ES-I3 (cell line): ENCODE measurements around the gene GGTA1.

Source experiments
- H3K36me3 ChIP-seq: 2 replicates; pipeline ENCODE4 v1.6.1; 2013; ENCODE audit warnings: mild to moderate bottlenecking, low read length, control low read depth, moderate library complexity; ENCODE audit not compliant: insufficient read depth
- H3K4me1 ChIP-seq: 2 replicates; pipeline ENCODE4 v1.6.1; 2013; ENCODE audit warnings: mild to moderate bottlenecking, control low read depth, low read length; ENCODE audit not compliant: insufficient read depth
- H3K9ac ChIP-seq: 2 replicates; pipeline ENCODE4 v1.6.1; 2013; ENCODE audit warnings: low read depth, mild to moderate bottlenecking, low read length, moderate library complexity
- H3K9me3 ChIP-seq: 2 replicates; pipeline ENCODE4 v1.6.1; 2013; ENCODE audit warnings: mild to moderate bottlenecking, low read length, moderate library complexity; ENCODE audit not compliant: control insufficient read depth, insufficient read depth

GGTA1 gene

GRCh38 chr9:121485623-121486022, 14.0 kb downstream of the GGTA1 start:
- Histone ChIP-seq H3K9ac (no peak overlapping the region), H3K9me3 (no peaks in the 10 kb centered on the region), H3K4me1 (no peaks in the 10 kb centered on the region)

DNA sequence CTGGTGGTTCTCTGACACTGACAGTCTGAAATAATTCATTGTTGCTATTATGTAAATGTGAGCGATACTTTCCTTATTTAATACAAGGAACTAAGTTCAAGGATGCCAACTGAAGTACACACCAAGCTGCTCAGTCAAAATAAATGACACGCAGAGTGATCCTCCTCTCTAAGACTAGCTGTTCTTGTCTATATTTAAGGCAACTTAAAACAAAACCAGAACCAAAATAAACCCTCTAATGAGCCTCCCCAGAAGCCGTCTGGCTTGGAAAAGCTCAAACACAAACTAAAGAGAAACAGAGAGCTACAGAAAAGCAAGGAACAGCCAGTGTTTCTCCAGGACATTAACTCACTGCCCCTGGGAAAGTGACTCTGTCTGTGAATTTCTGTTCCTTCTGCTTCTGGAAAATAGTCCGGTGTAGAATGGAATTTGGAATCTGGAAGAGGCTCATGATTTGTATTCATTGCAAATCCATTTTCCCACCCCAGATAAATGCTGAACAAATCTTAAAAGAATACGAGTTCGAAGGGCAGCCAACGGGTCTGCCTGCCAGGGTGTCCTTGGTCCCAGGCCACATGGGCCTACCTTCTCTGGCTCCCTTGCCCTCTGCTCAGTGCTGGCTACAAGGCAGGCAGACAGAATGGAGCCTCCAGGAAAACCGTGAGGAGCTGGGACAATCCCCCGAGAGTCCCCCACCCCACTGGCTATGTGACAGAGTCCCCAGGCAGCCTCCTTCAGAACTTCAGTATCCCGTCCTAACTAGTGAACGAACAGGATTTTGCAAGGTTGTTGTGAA, 14.8 kb downstream of the GGTA1 start:
- Histone ChIP-seq H3K36me3 (no peaks in the 10 kb centered on the region), H3K4me1 (no peaks in the 10 kb centered on the region), H3K9me3 (no peaks in the 10 kb centered on the region), H3K9ac (no peak overlapping the region)

More at GRCh38 chr9:121485623-121486022, 14.0 kb downstream of the GGTA1 start:
- no peaks in the 10 kb centered on the region for H3K36me3 ChIP-seq

- peaks cover 6% of the 10 kb centered on the region; the same call in 1 of the 2 replicates for H3K4me1 ChIP-seq
- H3K9ac ChIP-seq: no peak overlapping the region
- no peaks in the 10 kb centered on the region for H3K9me3 ChIP-seq
- H3K36me3 ChIP-seq: no peaks in the 10 kb centered on the region
These were observed 16.1 kb downstream of the GGTA1 start for GRCh38 chr9:121483473-121484031.

DNA sequence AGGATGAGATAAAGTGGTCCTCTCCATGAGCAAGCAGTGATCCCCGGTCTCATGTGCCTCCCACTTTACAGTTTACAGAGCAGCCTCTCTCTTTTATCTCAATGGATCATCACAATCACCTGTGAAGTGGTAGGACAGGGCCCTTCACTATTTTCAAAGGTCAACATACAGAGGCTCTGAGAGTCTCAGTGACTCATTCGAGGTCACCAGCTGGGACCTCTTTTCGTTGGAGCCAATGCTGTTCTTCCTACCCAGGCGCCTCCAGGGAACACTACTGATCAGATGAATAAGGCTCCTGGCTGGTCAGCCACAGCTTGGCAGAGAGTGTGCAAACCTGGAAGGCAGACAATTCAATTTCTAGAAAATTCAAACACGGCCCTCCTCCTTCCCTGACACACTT, 16.6 kb downstream of the GGTA1 start:
- no peaks in the 10 kb centered on the region for H3K36me3 ChIP-seq
- H3K9ac ChIP-seq: no peak overlapping the region
- H3K4me1 ChIP-seq: peaks cover 6% of the 10 kb centered on the region; the same call in 1 of the 2 replicates
- no peaks in the 10 kb centered on the region for H3K9me3 ChIP-seq

- no peaks in the 10 kb centered on the region for H3K36me3 ChIP-seq
These were observed 20.6 kb downstream of the GGTA1 start for GRCh38 chr9:121478816-121479676.

GRCh38 chr9:121476156-121476555, 23.5 kb downstream of the GGTA1 start:
- Histone ChIP-seq H3K9ac (no peak overlapping the region), H3K9me3 (no peaks in the 10 kb centered on the region), H3K36me3 (no peaks in the 10 kb centered on the region), H3K4me1 (peaks cover 13% of the 10 kb centered on the region; the same call in 1 of the 2 replicates)

More at GRCh38 chr9:121478816-121479676, 20.6 kb downstream of the GGTA1 start:
- no peaks in the 10 kb centered on the region for H3K9me3 ChIP-seq
- peaks cover 9% of the 10 kb centered on the region; the same call in 1 of the 2 replicates for H3K4me1 ChIP-seq
- H3K9ac ChIP-seq: no peak overlapping the region

- no peaks in the 10 kb centered on the region for H3K36me3 ChIP-seq
- no peak overlapping the region for H3K9ac ChIP-seq
- H3K4me1 ChIP-seq: peaks cover 9% of the 10 kb centered on the region; the same call in 1 of the 2 replicates
- no peaks in the 10 kb centered on the region for H3K9me3 ChIP-seq
These were observed 25.3 kb downstream of the GGTA1 start for GRCh38 chr9:121474231-121474947.

DNA sequence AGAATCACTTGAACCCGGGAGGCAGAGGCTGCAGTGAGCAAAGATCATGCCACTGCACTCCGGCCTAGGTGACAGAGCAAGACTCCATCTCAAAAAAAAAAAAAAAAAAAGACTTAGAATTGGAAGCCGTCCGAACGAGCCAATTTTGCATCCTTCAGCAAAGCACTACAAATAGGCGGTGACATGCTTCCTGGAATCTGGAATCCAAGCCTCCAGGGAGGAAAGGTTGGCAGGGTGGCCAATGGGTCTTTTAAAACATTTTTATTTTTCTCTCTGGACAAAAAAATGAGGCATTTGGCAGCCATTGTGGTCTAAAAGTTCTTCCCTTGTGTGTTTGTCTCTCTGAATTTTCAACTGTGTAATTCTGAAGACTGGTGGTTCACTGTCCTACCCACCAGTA, 26.4 kb downstream of the GGTA1 start:
- no peak overlapping the region for H3K9ac ChIP-seq
- no peaks in the 10 kb centered on the region for H3K36me3 ChIP-seq
- no peaks in the 10 kb centered on the region for H3K9me3 ChIP-seq
- peaks cover 7% of the 10 kb centered on the region; the same call in 1 of the 2 replicates for H3K4me1 ChIP-seq

- Histone ChIP-seq H3K4me1 (peaks cover 7% of the 10 kb centered on the region; the same call in 1 of the 2 replicates), H3K9ac (no peak overlapping the region)
These were observed 27.2 kb downstream of the GGTA1 start for GRCh38 chr9:121472446-121472845.

GRCh38 chr9:121466142-121466541, 33.5 kb downstream of the GGTA1 start:
- Histone ChIP-seq H3K4me1 (0 out of 2 replicates have a peak, but pooled peaks cover 6% of the 10 kb centered on the region), H3K9ac (no peak overlapping the region), H3K9me3 (no peaks in the 10 kb centered on the region), H3K36me3 (no peaks in the 10 kb centered on the region)

More at GRCh38 chr9:121472446-121472845, 27.2 kb downstream of the GGTA1 start:
- Histone ChIP-seq H3K9me3 (no peaks in the 10 kb centered on the region), H3K36me3 (no peaks in the 10 kb centered on the region)

GRCh38 chr9:121464968-121465367, 34.7 kb downstream of the GGTA1 start:
- Histone ChIP-seq H3K9me3 (no peaks in the 10 kb centered on the region), H3K9ac (no peak overlapping the region), H3K36me3 (no peaks in the 10 kb centered on the region), H3K4me1 (0 out of 2 replicates have a peak, but pooled peaks cover 6% of the 10 kb centered on the region)

DNA sequence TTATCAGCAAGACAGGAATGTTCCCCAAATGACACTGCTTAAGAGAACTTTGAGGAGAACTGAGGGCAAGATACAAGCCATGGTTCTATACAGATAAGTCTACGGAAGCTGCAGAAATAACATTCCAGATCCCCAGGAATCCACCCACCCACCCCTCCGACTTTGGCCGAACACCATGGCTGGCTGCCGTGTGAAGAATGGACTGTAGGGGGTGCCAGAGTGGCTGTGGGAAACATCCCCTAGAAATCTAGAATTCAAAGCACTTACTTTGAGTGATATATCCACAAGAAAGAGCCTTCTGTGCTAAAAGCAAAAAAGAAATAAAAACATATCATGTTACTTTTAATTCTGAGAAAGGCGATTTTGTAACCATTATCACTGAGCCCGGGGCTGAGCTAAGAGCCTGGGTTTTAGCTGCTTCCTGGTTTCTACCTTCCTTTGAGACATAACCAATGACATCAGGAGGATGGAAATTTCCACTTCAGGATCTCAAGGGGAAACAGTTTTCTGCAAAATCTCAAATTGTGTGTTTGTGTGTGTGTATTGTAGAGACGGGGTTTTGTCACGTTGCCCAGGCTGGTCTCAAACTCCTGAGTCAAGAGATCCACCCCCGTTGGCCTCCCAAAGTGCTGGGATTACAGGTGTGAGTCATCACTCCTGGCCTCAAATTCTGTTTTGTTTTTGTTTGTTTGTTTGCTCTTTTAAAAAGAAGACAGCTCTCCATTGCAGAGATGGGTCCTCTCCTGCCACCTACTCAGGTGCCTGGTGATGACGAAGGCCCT, 36.4 kb downstream of the GGTA1 start:
- Histone ChIP-seq H3K4me1 (0 out of 2 replicates have a peak, but pooled peaks cover 6% of the 10 kb centered on the region), H3K36me3 (no peaks in the 10 kb centered on the region), H3K9me3 (no peaks in the 10 kb centered on the region)

GRCh38 chr9:121459513-121459912, 40.1 kb downstream of the GGTA1 start:
- Histone ChIP-seq H3K9me3 (no peaks in the 10 kb centered on the region), H3K9ac (no peak overlapping the region), H3K36me3 (no peaks in the 10 kb centered on the region), H3K4me1 (0 out of 2 replicates have a peak, but pooled peaks cover 6% of the 10 kb centered on the region)

More for the DNA sequence above, 36.4 kb downstream of the GGTA1 start:
- no peak overlapping the region; the same call in 1 of the 2 replicates for H3K9ac ChIP-seq
